PFSK-1 (cell line): Measurements from ENCODE around the gene FANK1.

Experiments used
- POLR2AphosphoS5 ChIP-seq: IDR thresholded peaks from 2 replicates; pipeline ENCODE4 v1.6.1; 2012; ENCODE audit warnings: low read depth, mild to moderate bottlenecking, control low read depth, low read length, moderate library complexity
- REST ChIP-seq, 2 experiments: IDR thresholded peaks; 2 replicates each; pipeline versions ENCODE4 v1.6.1 to v1.8.0; 2011 to 2012; ENCODE audit warnings: low read depth in 2 of 2, low read length in 2 of 2, control low read depth in 1 of 2, inconsistent platforms in 1 of 2, mild to moderate bottlenecking in 1 of 2, moderate library complexity in 1 of 2; ENCODE audit not compliant: insufficient read depth in 1 of 2
- SIN3A ChIP-seq: IDR thresholded peaks from 2 replicates; pipeline ENCODE4 v1.6.1; 2012; ENCODE audit warnings: mild to moderate bottlenecking, low read length, moderate library complexity, borderline replicate concordance; ENCODE audit not compliant: insufficient read depth
- TAF1 ChIP-seq: IDR thresholded peaks from 2 replicates; pipeline ENCODE4 v1.6.1; 2012; ENCODE audit warnings: low read length, control low read depth, borderline replicate concordance; ENCODE audit not compliant: insufficient read depth

- TF ChIP-seq TAF1 (no peak), REST (IDR thresholded peaks at IDR 0.05; ENCODE audit: insufficient read depth in 1 of 2, low read depth in 2 of 2, low read length in 2 of 2) (no peak), POLR2AphosphoS5 (no peak), SIN3A (no peak)
These were observed 105.2 kb downstream of the FANK1 start for GRCh38 chr10:126001576-126001975.
